GM12878 (cell line): ENCODE measurements around the gene ZCCHC17. TPM values are rescaled to one million over a fixed set of nuclear protein-coding genes. Genes with fewer than 3 reads are reported as not detected.

Source experiments
- BMI1 ChIP-seq: fragments of 450-650 bp; IDR thresholded peaks from 2 replicates; pipeline ENCODE4 v1.6.1; 2016; ENCODE audit warnings: mild to moderate bottlenecking, moderate library complexity, borderline replicate concordance
- BRCA1 ChIP-seq: IDR thresholded peaks from 2 replicates; pipeline ENCODE4 v1.6.1; 2011; ENCODE audit warnings: low read depth, low read length, improper control_type of control experiment
- CBFB ChIP-seq: IDR thresholded peaks from 2 replicates; pipeline ENCODE4 v1.6.1; 2016; ENCODE audit warnings: antibody characterized with exemption, low read depth
- CEBPZ ChIP-seq: fragments of 150-350 bp; IDR thresholded peaks from 2 replicates; pipeline ENCODE4 v1.6.1; 2016; ENCODE audit warnings: low read depth, low read length
- CREM ChIP-seq: IDR thresholded peaks from 2 replicates; pipeline ENCODE4 v1.6.1; 2014; ENCODE audit warnings: antibody characterized with exemption, low read depth
- E2F4 ChIP-seq: IDR thresholded peaks from 2 replicates; pipeline ENCODE4 v1.6.1; 2012; ENCODE audit warnings: low read depth, low read length, improper control_type of control experiment
- E2F8 ChIP-seq: fragments of 450-650 bp; IDR thresholded peaks from 2 replicates; pipeline ENCODE4 v1.6.1; 2018; ENCODE audit warnings: mild to moderate bottlenecking, low read depth, moderate library complexity; ENCODE audit not compliant: partially characterized antibody
- PRDM15 ChIP-seq: fragments of 450-650 bp; formaldehyde crosslinking; IDR thresholded peaks from 2 replicates; pipeline ENCODE4 v1.4.0; 2020; ENCODE audit warnings: mild to moderate bottlenecking, moderate library complexity
- RBBP5 ChIP-seq: fragments of 200-600 bp; sonication (generic); conservative IDR thresholded peaks from 2 replicates; pipeline ENCODE4 v1.6.1; 2016
- SMAD5 ChIP-seq: IDR thresholded peaks from 2 replicates; pipeline ENCODE4 v1.6.1; 2016; ENCODE audit warnings: antibody characterized with exemption, low read depth
- SREBF1 ChIP-seq: IDR thresholded peaks from 2 replicates; pipeline ENCODE4 v1.6.1; 2012; ENCODE audit warnings: mild to moderate bottlenecking, low read length
- TBL1XR1 ChIP-seq: IDR thresholded peaks from 2 replicates; pipeline ENCODE4 v1.6.1; 2012; ENCODE audit warnings: low read depth, low read length, improper control_type of control experiment
- TCF3 ChIP-seq: IDR thresholded peaks from 2 replicates; pipeline ENCODE4 v1.6.1; 2012; ENCODE audit warnings: low read depth, mild to moderate bottlenecking, low read length, borderline replicate concordance; ENCODE audit not compliant: insufficient read depth
- WRNIP1 ChIP-seq: IDR thresholded peaks from 2 replicates; pipeline ENCODE4 v1.6.1; 2011; ENCODE audit warnings: low read depth, low read length, improper control_type of control experiment, borderline replicate concordance
- polyA plus RNA-seq, 11 experiments: library from polyadenylated mRNA; depleted of rRNA in 4 of 11; unstranded in 6 of 11; stranded (reverse) in 5 of 11; fragments of >200 nt; fragmentation: Nextera tagmentation in 4 of 11; fragmentation: Illumina TruSeq in 1 of 11; extraction: Ambion mirVana in 4 of 11; extraction: Trizol in 1 of 11; gene quantifications; 1 replicate in 1 of 11; 2 replicates in 10 of 11; pipeline versions ENCODE4 v1.2.1 to v1.2.3, GENCODE V29; 2011 to 2016; ENCODE audit warnings: inconsistent platforms in 2 of 11, missing spikeins in 2 of 11, low read depth in 1 of 11
- total RNA-seq, 4 experiments: library from RNA; depleted of rRNA in 3 of 4; stranded (reverse); fragments of >200 nt in 3 of 4; fragmentation: Illumina TruSeq in 1 of 4; extraction: Trizol in 1 of 4; gene quantifications; 2 replicates each; pipeline versions ENCODE4 v1.2.1 to v1.2.3, GENCODE V29; 2013 to 2021
- TF ChIP-seq, protein P1 (sequence below): IDR thresholded peaks from 2 replicates; pipeline ENCODE4 v1.6.1; 2011; ENCODE audit warnings: mild to moderate bottlenecking, low read depth, low read length, moderate library complexity; ENCODE audit not compliant: insufficient replicate concordance
- TF ChIP-seq, protein P2 (sequence below): fragments of 450-650 bp; IDR thresholded peaks from 2 replicates; pipeline ENCODE4 v1.6.1; 2017; ENCODE audit warnings: borderline replicate concordance

The ZCCHC17 gene
- total and polyA plus RNA-seq, 10 of the 15 experiments (the other 5 are each of a cell fraction or from before 2014, with no cell fraction given): 22.3 to 86.3 (median 47.0) TPM

GRCh38 chr1:31394584-31395193 lies 97.9 kb downstream of the ZCCHC17 start (continued):
- TF ChIP-seq CEBPZ (no peak), BMI1 (no peak), SREBF1 (no peak), E2F4 (no peak), BRCA1 (no peak), WRNIP1 (no peak), CREM (no peak), RBBP5 (no peak), SMAD5 (no peak), TBL1XR1 (no peak), PRDM15 (no peak), CBFB (no peak), TCF3 (no peak), E2F8 (no peak)
- TF ChIP-seq, protein P1, sequence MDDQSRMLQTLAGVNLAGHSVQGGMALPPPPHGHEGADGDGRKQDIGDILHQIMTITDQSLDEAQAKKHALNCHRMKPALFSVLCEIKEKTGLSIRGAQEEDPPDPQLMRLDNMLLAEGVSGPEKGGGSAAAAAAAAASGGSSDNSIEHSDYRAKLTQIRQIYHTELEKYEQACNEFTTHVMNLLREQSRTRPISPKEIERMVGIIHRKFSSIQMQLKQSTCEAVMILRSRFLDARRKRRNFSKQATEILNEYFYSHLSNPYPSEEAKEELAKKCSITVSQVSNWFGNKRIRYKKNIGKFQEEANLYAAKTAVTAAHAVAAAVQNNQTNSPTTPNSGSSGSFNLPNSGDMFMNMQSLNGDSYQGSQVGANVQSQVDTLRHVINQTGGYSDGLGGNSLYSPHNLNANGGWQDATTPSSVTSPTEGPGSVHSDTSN: no peak
- TF ChIP-seq, protein P2, sequence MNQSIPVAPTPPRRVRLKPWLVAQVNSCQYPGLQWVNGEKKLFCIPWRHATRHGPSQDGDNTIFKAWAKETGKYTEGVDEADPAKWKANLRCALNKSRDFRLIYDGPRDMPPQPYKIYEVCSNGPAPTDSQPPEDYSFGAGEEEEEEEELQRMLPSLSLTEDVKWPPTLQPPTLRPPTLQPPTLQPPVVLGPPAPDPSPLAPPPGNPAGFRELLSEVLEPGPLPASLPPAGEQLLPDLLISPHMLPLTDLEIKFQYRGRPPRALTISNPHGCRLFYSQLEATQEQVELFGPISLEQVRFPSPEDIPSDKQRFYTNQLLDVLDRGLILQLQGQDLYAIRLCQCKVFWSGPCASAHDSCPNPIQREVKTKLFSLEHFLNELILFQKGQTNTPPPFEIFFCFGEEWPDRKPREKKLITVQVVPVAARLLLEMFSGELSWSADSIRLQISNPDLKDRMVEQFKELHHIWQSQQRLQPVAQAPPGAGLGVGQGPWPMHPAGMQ: no peak
